Right lung (tissue), 5 donors: Measurements from ENCODE around the gene MYO18B. TPM values are rescaled to one million over a fixed set of nuclear protein-coding genes. Genes with fewer than 3 reads are reported as not detected.

Experiments
- DNase-seq, 2 donors: peaks; one replicate each; pipeline ENCODE4 v3.0.0-alpha.2; 2013
- polyA plus RNA-seq, 5 donors: library from polyadenylated mRNA; unstranded; fragments of 120-200 nt; gene quantifications; one replicate each; pipeline versions ENCODE4 v1.2.1 to v1.2.3, GENCODE V29; 2013; ENCODE audit warnings: inconsistent platforms in 1 of 5, low replicate concordance in 1 of 5; ENCODE audit not compliant: insufficient read length in 5 of 5, insufficient read depth in 1 of 5

MYO18B gene
- polyA plus RNA-seq, 5 donors: 0.11 to 3.4 (median 0.15) TPM

GRCh38 chr22:25823276-25823675, 81.3 kb downstream of the MYO18B start:
- no peak for DNase-seq

- no peak for DNase-seq
Observed at GRCh38 chr22:25824828-25825423, 82.9 kb downstream of the MYO18B start.

- DNase-seq: no peak
Observed at GRCh38 chr22:25827415-25827814, 85.4 kb downstream of the MYO18B start.

GRCh38 chr22:25828422-25828821, 86.4 kb downstream of the MYO18B start:
- no peak for DNase-seq

- DNase-seq: no peak
Observed at GRCh38 chr22:25829237-25829636, 87.2 kb downstream of the MYO18B start.

- no peak for DNase-seq
Observed at GRCh38 chr22:25829808-25830777, 88.1 kb downstream of the MYO18B start.

- DNase-seq: no peak
Observed at GRCh38 chr22:25833091-25833490, 91.1 kb downstream of the MYO18B start.

- no peak for DNase-seq
Observed at GRCh38 chr22:25833676-25834075, 91.7 kb downstream of the MYO18B start.

- DNase-seq: no peak
Observed at GRCh38 chr22:25834490-25834889, 92.5 kb downstream of the MYO18B start.

- no peak for DNase-seq
Observed at GRCh38 chr22:25835348-25835747, 93.4 kb downstream of the MYO18B start.

GRCh38 chr22:25837288-25837900, 95.4 kb downstream of the MYO18B start:
- no peak for DNase-seq

GRCh38 chr22:25838960-25839741, 97.2 kb downstream of the MYO18B start:
- no peak for DNase-seq

- DNase-seq: no peak
Observed at GRCh38 chr22:25839755-25840154, 97.8 kb downstream of the MYO18B start.

- DNase-seq: no peak
Observed at GRCh38 chr22:25840167-25840566, 98.2 kb downstream of the MYO18B start.

GRCh38 chr22:25840891-25841290, 98.9 kb downstream of the MYO18B start:
- no peak for DNase-seq

- no peak for DNase-seq
Observed at GRCh38 chr22:25841775-25842174, 99.8 kb downstream of the MYO18B start.

- DNase-seq: peak; percentile 49 to 58
Observed at GRCh38 chr22:25843660-25844405, 101.8 kb downstream of the MYO18B start.

GRCh38 chr22:25844601-25845000, 102.6 kb downstream of the MYO18B start:
- no peak for DNase-seq

GRCh38 chr22:25845985-25846745, 104.2 kb downstream of the MYO18B start:
- no peak for DNase-seq

- no peak for DNase-seq
Observed at GRCh38 chr22:25847451-25847850, 105.5 kb downstream of the MYO18B start.
